GM06990 (cell line): ENCODE data around the gene C6orf47.

Experiments used
- DNase-seq: peaks from one replicate; pipeline ENCODE4 v3.0.0-alpha.2; 2011; ENCODE audit not compliant: insufficient read length; ENCODE audit errors: extremely low read depth
- H3K27me3 ChIP-seq: replicated peaks from 2 replicates; pipeline ENCODE4 v1.6.0; 2011; ENCODE audit warnings: low read length; ENCODE audit not compliant: control insufficient read depth, insufficient read depth
- H3K36me3 ChIP-seq: 2 replicates; pipeline ENCODE4 v1.5.1; 2011; ENCODE audit warnings: low read length; ENCODE audit not compliant: control insufficient read depth, insufficient read depth
- H3K4me3 ChIP-seq: replicated peaks from 2 replicates; pipeline ENCODE4 v1.5.1; 2011; ENCODE audit warnings: low read depth, mild to moderate bottlenecking, control low read depth, low read length
- CTCF ChIP-seq: IDR thresholded peaks from 2 replicates; pipeline ENCODE4 v1.5.1; 2011; ENCODE audit warnings: low read length, control low read depth, mild to moderate bottlenecking, inconsistent platforms; ENCODE audit not compliant: insufficient read depth, poor library complexity, severe bottlenecking

The C6orf47 gene

DNA sequence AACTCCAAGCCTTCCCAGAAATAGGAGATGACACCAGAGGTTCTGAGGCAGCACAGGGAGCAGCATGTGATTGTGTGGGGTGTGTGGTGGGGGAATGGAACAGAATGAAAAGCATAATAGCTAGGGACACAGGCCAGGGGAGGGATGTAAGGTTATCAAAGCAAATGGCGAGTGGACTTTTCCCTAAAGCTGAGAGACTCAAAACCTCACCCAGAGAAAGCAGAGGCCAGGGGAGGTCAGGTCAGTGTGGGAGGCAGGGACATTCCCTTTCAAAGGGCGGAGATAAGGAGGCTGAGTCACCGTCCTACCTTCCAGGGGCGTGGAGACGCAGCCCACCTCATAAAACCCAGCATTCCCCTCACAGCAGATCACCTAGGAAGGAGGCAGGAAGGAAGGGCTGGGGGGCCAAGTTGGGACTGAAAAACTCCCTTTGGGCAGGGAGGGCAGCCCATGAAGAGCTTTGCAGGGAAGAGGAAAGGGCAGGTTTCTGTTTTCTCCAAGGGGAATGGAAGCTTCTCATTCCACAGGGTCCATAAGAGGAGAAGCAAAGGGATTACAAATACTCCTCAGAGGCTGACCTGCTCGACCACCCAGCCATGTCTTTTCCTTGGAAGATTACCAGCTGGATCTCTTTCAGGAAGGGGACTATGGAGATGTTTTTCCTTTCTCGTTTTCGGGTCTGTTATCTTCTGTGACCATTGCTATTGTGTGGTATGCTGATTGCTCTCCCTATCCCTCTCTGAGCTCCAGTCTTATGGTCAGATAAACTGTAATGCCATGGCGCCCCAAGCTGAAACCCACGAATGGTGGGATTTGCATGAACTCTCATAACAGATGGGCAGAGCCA lies 29.9 kb upstream of the C6orf47 start:
- H3K4me3 ChIP-seq: no peak overlapping the region
- DNase-seq: no peak

GRCh38 chr6:31689249-31690110 lies 28.9 kb upstream of the C6orf47 start:
- TF ChIP-seq CTCF: peak; percentile 56
- no peaks in the 10 kb centered on the region for H3K27me3 ChIP-seq
- peaks cover 45% of the 10 kb centered on the region for H3K36me3 ChIP-seq
- no peak overlapping the region for H3K4me3 ChIP-seq
- no peak for DNase-seq

More for the DNA sequence above, 29.9 kb upstream of the C6orf47 start:
- Histone ChIP-seq H3K27me3 (no peaks in the 10 kb centered on the region), H3K36me3 (peaks cover 45% of the 10 kb centered on the region)
- no peak for TF ChIP-seq CTCF

DNA sequence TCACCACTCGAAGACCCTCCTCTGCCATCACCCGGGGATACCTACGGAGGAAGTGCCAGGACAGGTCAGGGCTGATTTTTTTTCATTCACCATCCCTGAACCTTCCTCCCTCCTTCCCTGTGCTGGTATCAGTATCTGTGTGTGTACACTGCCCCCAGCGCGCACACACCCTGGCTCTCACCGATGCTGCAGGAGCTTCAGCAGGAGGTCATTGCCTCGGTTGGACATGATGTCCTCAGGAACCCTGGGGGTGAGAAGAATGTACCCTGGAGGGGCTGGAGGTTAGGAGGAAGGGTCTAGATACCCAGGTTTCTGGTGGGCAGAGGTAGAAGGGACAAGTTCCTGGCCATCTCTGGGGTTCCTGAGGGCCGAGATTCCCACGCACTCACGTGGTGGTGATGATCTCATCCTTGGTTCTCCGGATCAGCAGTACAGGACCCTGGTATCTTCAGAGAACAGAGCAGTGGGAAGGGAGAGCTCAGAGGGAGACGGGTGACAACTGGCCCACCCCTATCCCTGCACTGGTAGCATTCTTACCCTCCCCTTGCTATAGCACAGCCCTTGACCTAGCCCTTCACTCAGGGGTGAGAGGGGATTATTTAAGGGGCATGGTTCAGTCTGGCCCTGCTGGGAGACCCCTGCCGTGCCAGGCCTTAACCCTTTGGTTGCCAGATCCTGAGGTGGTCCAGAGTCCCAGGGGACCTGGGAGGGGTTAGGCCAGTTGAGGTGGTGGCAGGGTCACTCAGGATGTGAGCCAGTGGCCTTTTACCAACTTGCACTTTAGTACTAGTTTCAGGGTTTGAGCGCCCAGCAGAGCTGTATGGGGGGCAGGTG lies 27.5 kb upstream of the C6orf47 start:
- Histone ChIP-seq H3K4me3 (no peak overlapping the region), H3K36me3 (peaks cover 42% of the 10 kb centered on the region), H3K27me3 (no peaks in the 10 kb centered on the region)
- TF ChIP-seq CTCF: no peak
- DNase-seq: no peak

GRCh38 chr6:31687321-31687720 lies 26.7 kb upstream of the C6orf47 start:
- no peak for DNase-seq
- peaks cover 38% of the 10 kb centered on the region for H3K36me3 ChIP-seq
- no peaks in the 10 kb centered on the region for H3K27me3 ChIP-seq
- no peak overlapping the region for H3K4me3 ChIP-seq
- TF ChIP-seq CTCF: no peak

DNA sequence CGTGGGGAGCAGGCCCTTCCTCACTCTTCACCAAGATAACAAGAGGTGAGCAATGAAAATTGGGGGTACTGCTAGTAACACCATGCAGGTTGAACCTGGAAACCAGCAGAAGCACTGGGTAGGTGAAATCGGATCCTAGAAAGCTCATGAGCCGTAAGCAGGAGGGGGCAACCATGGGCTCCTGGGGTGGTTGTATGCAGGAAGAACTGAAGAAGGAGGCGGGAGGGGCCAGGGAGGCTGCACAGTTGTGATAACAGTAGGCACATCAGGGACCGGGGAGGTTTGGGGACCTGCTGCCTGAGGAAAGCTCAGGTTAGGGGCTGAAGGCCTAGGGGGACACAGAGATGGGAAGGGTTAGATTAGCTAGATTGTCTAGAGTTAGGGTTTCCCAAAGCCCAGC lies 25.9 kb upstream of the C6orf47 start:
- no peaks in the 10 kb centered on the region for H3K27me3 ChIP-seq
- H3K36me3 ChIP-seq: peaks cover 34% of the 10 kb centered on the region
- TF ChIP-seq CTCF: no peak
- no peak overlapping the region for H3K4me3 ChIP-seq
- DNase-seq: no peak
